RCC 7860 (cell line): ENCODE data around the gene IRX5.

Experiments used
- DNase-seq: peaks from one replicate; pipeline ENCODE4 v3.0.0-alpha.2; 2015; ENCODE audit warnings: low spot score
- FAIRE-seq: peaks from 2 replicates; lab custom pipeline; 2012; peaks lifted over from hg19 to GRCh38; lab: Jason Lieb, UNC

Gene IRX5

DNA sequence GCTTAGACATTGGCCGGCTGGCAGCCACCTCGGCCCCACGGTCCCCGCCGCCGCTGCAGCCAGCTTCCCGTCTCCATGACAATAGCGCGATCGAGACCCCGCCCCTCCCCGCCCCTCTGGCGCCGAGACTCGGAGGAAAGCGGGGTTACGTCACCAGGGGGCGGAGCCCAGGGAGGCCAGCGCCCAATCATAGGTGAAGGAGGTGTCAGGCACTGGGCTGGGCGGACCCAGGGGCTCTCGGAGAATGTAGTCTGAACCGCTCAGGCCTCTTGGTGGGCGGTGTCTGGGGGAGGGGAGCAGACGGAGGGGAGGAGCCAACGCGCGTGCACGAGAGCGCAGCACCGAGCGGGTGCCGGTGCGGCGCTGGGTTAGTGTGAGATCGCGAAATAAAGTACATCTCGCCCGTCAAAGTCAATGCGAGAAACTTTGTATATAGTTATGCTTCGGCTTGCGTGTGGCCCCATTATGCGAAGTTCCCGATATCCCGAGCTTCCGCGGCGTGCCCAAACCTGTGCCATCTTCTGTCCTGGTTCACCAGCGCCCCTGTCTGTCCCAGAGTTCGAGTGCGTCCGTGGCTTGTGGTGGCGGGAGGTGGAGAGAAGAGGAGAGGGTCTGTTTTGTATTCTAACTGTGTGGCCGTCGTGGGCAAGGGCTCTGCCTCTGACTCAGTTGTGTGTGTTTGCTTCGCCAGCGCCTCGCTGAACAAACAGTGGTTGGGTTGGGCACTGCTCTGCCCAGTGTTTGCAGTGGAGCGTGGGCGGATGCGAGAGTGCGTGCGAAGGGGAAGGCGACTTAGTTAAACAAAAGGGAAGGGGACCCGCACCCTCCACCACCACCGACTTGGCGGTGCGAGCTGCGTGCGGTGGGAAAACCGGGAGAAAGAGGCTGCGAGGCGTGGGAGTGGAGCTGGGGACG is 1.3 kb upstream of the IRX5 start:
- FAIRE-seq (peak; percentile 82), DNase-seq (peak; percentile 97)

DNA sequence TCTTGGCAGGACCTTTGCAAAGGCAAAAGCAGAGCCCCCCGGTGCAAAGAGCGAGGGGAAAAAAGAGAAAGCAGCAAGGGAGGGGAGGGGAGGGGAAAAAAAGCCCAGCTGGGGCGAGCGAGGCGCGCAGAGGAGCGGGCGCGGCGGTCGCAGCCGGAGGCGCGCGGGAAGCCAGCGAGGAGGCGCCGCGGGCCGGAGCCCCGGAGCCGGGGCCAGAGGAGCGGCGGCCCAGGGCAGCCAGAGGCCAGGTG is 129 bp downstream of the IRX5 start:
- DNase-seq (no peak), FAIRE-seq (no peak)

DNA sequence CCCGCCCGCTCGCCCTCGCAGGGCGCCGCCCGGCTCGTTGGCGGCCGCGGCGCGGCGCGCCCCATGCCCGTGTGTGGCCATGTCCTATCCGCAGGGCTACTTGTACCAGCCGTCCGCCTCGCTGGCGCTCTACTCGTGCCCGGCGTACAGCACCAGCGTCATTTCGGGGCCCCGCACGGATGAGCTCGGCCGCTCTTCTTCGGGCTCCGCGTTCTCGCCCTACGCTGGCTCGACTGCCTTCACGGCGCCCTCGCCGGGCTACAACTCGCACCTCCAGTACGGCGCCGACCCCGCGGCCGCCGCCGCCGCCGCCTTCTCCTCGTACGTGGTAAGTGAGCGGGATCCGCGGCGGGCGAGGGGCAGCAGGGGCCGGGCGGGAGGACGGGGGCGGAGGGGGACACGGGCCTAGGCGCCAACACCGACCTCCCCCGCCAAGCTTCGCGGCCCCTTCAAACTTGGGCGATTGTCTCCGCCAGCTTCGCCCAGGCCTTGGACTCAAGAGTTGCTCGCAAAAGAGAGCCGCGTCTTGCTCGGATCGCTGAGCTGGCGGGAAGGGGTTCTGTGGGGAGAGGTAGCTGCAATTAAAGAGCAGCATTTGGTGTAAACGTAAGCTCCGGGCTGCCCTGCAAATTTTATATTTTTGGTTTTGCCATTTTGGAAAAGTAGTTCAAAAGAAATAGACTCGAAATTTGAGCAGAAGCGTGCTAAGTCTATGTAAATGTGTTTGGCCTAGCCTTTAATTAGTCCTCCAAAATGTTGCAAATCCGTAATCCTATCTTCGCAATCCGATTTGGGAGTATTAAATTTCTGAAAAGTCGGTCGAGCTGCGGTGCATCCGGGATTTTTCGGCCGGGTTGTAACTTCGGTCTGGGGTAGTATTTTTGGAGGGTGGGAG is 702 bp downstream of the IRX5 start:
- no peak for FAIRE-seq
- DNase-seq: no peak

DNA sequence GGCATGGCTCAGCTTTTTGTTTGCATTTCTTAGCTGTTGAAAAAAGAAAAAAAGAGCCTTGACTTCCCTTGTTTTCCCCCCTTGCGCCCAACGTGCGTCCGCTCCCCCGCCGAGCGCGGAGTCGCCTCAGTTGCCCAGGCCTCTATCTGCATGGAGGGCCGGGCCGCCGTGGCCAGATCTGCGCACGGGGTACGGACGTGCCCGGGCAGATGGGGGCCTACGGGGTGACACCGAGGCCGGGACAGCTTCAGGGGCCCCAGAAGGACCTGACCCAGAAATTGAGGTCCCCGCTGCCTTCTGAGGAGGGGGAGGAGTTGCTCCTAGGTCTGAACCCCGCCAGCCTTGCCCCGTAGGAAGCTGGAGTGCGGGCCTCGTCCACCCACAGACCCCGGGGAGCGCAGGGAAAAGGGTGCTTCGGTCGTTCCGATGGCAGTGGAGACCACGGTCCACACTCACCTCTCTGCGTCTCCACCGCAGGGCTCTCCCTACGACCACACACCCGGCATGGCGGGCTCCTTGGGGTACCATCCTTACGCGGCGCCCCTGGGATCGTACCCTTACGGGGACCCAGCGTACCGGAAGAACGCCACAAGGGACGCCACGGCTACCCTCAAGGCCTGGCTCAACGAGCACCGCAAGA is 1.5 kb downstream of the IRX5 start:
- DNase-seq (no peak), FAIRE-seq (no peak)

DNA sequence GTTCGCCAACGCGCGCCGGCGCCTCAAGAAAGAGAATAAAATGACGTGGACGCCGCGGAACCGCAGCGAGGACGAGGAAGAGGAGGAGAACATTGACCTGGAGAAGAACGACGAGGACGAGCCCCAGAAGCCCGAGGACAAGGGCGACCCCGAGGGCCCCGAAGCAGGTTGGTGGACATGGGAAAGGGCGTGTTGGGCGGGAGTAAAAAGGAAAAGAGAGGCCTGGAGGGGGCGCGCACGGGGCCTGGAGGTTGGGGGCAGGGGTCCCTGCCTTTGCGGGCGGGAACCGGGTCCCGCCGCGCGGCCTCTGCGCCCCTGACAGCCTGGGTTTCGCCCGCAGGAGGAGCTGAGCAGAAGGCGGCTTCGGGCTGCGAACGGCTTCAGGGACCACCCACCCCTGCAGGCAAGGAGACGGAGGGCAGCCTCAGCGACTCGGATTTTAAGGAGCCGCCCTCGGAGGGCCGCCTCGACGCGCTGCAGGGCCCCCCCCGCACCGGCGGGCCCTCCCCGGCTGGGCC is 2.1 kb downstream of the IRX5 start:
- DNase-seq (no peak), FAIRE-seq (no peak)

DNA sequence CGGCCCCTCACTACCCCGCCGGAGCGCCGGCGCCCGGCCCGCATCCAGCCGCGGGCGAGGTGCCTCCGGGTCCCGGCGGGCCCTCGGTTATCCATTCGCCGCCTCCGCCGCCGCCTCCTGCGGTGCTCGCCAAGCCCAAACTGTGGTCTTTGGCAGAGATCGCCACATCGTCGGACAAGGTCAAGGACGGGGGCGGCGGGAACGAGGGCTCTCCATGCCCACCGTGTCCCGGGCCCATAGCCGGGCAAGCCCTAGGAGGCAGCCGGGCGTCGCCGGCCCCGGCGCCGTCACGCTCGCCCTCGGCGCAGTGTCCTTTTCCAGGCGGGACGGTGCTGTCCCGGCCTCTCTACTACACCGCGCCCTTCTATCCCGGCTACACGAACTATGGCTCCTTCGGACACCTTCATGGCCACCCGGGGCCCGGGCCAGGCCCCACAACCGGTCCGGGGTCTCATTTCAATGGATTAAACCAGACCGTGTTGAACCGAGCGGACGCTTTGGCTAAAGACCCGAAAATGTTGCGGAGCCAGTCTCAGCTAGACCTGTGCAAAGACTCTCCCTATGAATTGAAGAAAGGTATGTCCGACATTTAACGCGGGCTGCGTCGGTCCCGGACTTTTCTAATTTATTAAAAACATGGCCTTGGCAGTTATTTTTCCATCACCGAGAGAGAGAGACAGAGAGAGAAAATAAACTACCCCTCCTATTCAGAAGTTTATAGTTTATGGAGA is 2.8 kb downstream of the IRX5 start:
- DNase-seq (no peak), FAIRE-seq (no peak)

DNA sequence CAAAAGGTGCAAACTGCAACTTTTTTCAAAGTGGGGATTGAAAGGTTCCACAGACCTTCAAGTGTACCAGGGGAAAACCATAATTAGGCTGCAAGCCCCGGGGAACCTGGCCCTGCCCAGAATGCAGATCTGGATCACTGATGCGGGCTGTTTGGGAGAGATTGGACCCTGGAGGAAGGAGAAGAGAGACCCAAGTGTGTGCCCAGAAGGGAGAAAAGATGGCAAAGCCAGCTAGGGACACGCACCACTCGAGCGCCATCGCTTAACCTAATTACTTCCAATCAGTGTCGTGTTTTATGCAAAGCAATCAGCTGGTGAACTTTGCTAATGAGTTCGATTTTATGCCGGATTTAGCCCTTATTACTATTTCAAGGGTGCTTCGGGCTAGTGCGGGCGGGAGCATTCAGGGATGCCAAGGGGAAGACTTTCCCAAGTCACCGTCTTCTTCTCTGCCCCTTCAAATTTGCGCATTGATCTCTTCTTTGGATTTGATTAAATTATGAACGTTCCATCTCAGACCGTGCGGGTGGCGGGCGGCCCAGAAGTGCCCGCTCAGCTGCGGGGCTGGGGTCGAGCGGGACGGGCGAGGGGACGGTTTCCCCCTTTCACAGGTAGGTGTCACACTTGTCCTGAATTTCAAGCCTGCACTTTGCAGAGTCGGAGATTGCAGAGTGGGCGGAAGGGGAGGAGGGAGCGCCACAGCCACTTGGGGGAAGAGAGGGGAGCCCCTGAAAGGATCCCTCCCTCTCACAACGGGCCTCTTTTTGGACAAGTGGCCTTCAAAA is 4.0 kb downstream of the IRX5 start:
- FAIRE-seq (no peak), DNase-seq (no peak)

DNA sequence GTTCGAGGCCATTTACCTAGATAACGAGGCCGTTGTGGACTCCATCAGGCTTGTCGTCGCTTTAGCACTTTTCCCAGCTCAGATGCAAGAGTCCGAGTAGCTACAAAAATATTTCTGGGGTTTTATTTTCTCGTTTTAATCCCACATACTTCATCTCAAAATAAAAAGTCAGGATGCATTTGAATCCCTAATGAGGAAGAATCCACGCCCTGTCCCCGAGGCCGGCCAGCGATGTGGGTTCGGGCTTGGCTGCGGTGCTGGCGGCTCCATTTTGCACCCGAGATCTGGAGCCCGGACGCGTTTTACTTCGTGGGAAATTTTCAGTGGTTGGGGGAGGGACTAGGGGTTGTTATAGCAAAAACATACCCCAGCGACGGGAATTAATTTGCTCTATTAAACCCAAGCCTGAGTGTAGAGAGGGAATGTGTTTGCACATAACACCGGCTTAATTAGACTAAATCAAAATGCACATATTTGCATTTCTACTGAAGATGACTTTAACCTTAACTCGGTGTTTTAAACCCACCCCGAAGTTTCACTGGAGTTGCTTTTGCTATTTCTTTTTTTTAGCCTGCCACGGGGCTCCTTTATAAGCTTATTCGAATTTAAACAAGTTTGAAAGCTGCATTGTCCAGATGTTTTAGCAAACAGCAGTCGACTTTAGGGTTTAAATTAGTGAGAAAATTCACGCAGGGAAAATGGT is 4.8 kb downstream of the IRX5 start:
- FAIRE-seq (no peak), DNase-seq (no peak)

DNA sequence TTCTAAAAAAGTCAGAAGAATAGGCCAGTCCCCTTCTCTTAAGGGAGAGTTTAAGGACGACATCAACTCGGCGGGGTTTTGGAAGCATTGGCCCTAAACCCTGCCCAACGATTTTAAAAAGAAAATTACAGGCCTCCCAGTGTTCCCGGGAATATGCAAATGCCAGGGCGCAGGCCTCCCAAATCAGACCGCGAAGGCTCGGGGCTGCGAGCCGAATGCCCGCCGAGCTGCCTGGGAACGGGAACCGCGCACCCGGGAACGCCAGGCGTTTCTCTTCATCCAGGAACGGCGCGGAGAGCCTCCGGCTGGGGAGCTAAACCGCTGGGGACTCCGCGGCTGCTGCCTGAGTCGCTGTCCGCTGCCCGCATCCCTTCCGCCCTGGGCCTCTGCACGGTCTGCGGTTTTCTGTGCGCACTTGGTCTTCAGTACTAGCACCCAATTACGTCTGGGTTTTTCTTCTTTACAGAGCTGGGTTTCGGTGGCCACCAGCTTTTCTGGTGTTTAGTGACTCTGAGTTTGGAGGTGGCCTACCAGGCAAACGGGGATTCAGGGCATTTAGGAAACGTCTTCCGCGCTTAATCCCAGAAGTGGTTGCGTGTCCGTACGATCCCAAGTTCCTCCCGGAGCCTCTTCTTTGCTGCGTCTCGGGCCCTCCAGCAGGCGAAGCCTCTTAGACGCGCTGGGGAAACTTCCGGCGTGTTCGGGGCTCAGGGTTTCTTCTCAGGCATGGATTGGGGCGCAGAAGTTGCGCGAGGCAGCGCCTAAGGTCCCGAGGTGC is 5.7 kb downstream of the IRX5 start:
- DNase-seq: peak; percentile 28
- FAIRE-seq: no peak

DNA sequence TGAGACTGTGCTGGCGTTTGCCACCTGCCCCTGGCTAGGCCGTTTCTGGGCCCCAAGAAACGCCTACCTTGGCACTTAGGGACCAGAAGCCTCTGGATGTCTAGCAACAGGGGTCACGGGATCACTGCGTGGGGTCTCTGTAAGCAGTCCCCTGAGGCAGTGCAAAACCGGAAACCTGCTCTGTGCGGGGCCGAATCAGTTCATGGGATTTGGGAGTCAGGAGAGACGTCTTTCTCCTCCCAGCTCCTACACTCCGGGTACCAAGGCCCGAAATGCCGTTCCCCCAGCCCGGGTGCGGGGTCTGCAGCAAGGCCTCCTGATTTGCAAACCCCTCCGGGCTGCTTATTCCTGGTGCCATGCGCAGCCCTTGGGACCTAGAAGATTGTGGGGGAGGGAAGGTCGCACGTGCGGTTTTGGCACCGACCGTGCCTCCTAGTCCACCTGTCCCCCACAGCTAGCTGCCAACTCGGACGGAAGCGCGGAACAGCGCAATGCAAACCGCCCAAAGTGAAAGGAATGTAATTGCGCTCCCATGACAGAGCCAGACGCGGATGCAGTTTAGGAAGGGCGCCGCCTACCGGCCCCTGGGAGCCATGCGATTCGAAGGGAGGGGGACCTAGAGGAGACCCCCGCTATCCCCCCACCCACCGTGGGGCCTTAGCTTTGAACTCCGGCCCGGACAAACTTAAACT is 6.5 kb downstream of the IRX5 start:
- DNase-seq (no peak), FAIRE-seq (no peak)

DNA sequence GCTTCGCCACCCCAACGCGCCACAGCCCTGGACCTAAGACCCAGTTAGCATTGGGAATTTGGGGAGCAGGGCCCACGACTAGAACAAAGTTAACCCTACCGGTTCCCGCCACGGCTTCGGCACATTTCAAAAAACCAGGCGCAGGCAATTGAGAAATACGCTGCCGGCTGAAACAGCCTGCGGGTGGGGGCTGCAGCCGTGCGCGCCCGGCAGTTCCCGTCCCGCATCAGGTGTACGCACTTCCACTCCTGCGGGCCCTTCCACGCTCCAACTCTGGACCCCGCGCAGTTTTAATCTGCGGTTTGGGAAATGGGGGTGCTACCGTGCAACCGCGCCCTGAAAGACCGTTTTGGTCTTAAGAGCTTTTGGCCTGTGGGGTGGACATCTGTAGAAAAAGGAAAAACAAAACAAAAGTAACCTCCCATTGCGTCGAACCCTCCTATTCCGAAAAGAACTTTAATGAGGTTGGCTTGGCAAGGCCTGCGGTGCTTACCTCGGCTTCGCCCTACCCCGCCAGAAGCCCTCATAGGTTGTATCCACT is 7.1 kb downstream of the IRX5 start:
- no peak for FAIRE-seq
- no peak for DNase-seq

DNA sequence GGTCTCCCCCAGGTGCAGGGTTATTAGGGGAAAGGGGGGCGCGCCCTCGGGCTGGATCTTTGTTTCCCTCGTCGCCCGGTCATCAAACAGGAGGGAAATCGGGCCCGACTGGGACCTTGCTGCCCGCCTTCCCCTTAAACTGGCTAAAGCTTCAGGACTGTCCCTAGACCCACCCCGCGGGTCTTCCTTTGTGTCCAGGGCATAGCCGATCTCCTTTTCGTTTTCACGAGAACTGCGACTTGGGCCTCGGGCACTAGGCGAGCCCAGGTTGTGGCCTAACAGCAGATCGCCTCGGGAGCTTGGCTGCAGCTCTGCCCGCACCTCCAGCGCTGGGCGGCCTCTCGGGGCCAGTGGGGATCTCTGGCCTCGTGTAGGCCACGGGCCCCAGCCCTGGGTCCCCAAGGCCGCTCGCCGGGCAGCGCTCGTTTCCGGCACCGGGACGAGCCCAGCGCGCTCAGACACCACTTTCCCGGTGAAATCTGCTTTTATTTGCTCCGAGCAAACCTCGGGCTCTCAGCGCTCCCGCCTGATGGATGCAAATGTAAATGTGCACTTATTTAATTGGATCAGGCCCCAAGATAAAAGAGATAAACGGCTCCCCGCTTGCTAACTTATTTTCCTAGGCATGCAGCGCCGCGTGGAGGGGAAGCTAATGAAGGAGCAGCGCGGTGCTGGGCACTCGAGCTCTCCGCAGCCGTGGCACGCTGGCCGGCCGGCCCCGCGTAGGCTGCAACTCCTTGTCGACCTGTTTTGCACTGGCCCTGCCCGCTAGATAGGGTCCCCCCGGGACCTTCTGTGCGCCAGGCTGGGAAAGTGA is 7.8 kb downstream of the IRX5 start:
- DNase-seq: no peak

DNA sequence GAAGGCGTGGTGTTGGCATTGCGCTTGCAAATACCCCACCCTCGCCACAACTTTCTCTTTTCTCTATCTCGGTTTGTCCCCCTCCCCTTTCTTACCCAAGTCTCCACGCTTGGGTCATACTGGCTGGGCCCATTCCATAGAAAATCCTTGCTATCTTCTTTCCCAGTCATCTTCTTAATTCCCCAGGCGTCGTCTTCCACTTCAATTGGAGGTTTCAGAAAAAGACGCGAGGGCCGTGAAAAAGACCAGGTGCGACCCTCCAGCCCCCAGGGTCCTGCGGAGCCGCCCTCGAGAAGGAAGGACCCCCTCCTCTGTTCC is 8.3 kb downstream of the IRX5 start:
- FAIRE-seq: no peak

More for the DNA sequence above, 7.8 kb downstream of the IRX5 start:
- FAIRE-seq: no peak

DNA sequence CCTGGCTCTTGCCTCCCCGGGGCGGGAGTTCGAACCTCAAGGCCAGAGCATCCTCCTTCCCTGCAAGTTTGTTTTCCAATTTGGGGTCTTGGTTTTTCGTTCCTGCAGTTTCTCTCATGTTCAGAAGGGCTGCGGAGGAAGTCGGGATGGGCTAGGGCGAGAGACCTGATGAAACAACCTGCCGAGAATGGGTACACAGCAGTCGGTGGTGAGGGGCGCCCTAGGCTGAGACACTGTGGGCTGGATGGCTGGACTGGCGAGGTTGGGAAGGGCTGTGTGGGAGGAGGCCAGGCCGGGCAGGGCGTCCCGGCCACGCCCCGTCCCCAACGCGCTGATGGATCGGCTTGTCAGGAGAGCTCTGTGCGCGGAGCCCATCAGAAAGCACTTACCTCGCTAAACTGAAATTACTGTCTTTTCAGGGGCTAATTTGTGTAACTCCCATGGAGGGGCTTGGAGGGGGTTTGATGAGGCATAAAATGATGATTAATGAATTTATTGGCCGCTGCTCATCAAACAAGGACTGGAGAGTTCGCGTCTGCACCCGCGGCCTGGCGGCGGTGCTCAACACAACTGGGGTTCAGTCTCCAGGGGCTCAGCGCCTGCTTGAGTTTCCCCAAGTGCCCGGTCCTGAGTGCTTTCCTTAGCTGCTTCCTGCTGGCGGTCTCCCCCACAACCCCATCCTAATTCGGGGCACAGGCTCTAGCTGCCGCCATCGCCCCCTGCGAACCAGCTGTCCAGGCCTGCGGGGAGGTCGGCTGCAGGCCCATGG is 9.0 kb downstream of the IRX5 start:
- FAIRE-seq (no peak), DNase-seq (no peak)

More for the DNA sequence above, 8.3 kb downstream of the IRX5 start:
- no peak for DNase-seq

DNA sequence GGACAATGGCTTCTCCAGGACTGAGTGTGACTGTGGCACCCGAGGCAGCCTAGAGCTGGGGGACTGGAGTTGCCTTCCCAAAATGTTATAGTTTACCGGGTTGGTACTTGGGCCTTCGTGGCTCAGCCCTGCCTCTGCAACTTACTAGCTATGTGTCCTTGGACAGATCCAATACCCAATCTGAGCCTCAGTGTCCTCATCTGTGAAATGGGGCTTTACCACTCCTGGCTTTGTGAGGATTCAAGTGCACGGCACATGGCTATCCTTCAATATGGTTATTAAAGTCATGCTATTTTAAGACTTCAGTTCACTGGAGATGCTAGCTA is 9.6 kb downstream of the IRX5 start:
- DNase-seq (no peak), FAIRE-seq (no peak)

DNA sequence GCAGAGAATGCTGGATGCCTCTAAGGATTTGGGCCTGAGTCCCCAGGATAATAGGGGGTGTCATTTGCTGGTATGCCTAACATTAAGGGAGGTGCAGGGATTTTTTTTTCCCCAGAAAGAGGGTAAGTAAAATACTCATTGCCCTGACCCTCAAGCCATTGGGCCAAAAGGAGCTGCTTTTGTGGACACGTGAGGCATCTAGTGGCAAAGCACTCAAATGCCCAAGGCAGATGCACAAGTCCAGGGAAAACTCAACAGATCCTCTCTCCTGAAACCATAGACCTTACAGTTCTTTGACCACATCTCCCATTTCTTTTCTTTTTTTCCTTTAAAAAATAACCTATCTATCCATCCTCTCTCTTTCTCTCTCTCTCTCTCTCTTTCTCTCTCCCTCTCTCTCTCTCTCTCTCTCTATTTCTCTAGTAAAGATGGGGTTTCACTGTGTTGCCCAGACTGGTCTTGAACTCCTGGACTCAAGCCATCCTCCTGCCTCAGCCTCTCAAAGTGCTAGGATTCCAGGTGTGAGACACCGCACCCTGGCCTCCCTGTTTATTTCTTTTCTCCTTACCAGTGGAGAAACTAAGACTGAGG is 11.8 kb downstream of the IRX5 start:
- no peak for DNase-seq
- FAIRE-seq: no peak
